Kidney epithelial cell (primary cell): ENCODE results near the gene ACTN1. TPM values are rescaled to one million over a fixed set of nuclear protein-coding genes. Genes with fewer than 3 reads are reported as not detected.
A peak's percentile ranks its signal among the peaks of the same experiment; 100 is the strongest.
"Not testable (repeated sequence)": the region's sequence is repeated elsewhere in the genome, so short reads cannot be mapped to it uniquely, and the experiment has no call there.

Source experiments
- DNase-seq: peaks from one replicate; pipeline ENCODE4 v3.0.0-alpha.2; 2010; ENCODE audit warnings: low read depth
- H3K27me3 ChIP-seq: 2 replicates; pipeline ENCODE4 v1.6.0; 2011; ENCODE audit warnings: low read length; ENCODE audit not compliant: control insufficient read depth, insufficient read depth
- H3K36me3 ChIP-seq: 2 replicates; pipeline ENCODE4 v1.5.1; 2011; ENCODE audit warnings: low read length; ENCODE audit not compliant: control insufficient read depth, insufficient read depth
- H3K4me3 ChIP-seq: 2 replicates; pipeline ENCODE4 v1.5.1; 2011; ENCODE audit warnings: low read depth, mild to moderate bottlenecking, control low read depth, low read length
- CTCF ChIP-seq: IDR thresholded peaks from 2 replicates; pipeline ENCODE4 v1.5.1; 2011; ENCODE audit warnings: mild to moderate bottlenecking, moderate library complexity, low read length, control low read depth, inconsistent platforms; ENCODE audit not compliant: insufficient read depth, poor library complexity, severe bottlenecking
- total RNA-seq: library from RNA; depleted of rRNA; stranded (reverse); fragments of >200 nt; gene quantifications from 2 replicates; pipeline ENCODE4 v1.2.3, GENCODE V29; 2015

Gene ACTN1
- total RNA-seq = 627 and 715 TPM in 2 replicates

GRCh38 chr14:68979021-68979721, at the start of gene ACTN1:
TSS of gene ACTN1 (minus strand) at chr14:68979302. CDS start at chr14:68979056, 246 bp downstream.
- TF ChIP-seq CTCF = no peak
- Histone ChIP-seq H3K27me3 (no peaks in the 10 kb centered on the region), H3K36me3 (no peaks in the 10 kb centered on the region), H3K4me3 (peak within 1 kb of the TSS; percentile 95)
- peak; percentile 82 for DNase-seq

GRCh38 chr14:69027242-69027913, 48.3 kb upstream of the ACTN1 start:
- DNase-seq = no peak
- Histone ChIP-seq H3K4me3 (no peak overlapping the region), H3K36me3 (no peaks in the 10 kb centered on the region), H3K27me3 (no peaks in the 10 kb centered on the region)
- TF ChIP-seq CTCF = no peak

GRCh38 chr14:69023035-69023434, 43.9 kb upstream of the ACTN1 start:
- DNase-seq = no peak
- no peak for TF ChIP-seq CTCF
- Histone ChIP-seq H3K4me3 (no peak overlapping the region), H3K36me3 (no peaks in the 10 kb centered on the region), H3K27me3 (no peaks in the 10 kb centered on the region)

DNA sequence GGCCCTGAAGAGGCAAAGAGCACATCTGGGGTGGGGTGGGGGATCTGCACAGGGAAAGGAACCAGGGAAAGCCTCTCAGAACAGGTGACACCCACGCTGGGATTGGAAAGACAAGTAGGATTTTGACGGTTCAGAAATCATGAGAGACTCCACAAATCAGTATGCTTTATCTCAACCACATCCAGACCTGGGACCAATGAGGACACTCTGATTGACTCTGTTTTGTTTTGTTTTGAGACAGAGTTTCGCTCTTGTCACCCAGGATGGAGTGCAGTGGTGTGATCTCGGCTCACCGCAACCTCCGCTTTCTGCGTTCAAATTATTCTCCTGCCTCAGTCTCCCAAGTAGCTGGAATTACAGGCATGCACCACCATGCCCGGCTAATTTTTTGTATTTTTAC, 43.0 kb upstream of the ACTN1 start:
- H3K27me3 ChIP-seq = not testable (repeated sequence)

DNA sequence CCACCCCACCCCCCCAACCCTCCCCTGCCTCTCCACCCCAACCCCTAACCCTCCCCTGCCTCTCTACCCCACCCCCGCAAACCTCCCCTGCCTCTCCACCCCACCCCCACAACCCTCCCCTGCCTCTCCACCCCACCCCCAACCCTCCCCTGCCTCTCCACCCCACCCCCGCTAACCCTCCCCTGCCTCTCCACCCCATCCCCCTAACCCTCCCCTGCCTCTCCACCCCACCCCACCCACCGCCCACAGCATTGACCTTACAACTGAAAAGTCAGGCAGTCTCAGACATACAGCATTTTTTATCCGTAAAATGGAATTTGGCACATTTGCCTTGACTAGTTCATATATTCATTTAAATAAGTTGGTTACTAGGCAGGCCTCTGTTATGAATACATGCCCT, 38.6 kb upstream of the ACTN1 start:
- TF ChIP-seq CTCF = no peak

More for the DNA sequence above, 43.0 kb upstream of the ACTN1 start:
- H3K36me3 ChIP-seq, H3K4me3 ChIP-seq, DNase-seq: not testable (repeated sequence)

DNA sequence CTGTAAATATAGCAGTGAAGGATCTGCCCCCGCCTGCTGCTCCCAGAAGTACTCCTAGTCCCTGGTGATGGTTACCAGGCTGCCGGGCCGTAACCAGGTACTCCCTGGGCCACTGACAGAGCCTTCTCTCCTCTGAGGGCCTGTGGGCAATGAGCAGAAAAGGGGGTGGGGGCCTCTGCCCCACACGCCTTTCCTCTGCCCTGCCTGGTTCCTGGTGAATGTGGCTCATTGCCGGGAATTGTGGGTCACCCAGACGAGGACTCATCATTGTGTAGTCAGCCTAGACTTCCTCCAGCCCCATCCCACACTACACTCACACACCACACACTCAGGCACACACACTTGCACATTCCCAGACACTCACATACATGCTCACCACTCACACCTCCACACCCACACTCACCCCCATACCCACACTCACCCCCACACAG, 35.7 kb upstream of the ACTN1 start:
- TF ChIP-seq CTCF = no peak
- no peak for DNase-seq
- no peak overlapping the region for H3K4me3 ChIP-seq
- H3K36me3 ChIP-seq = no peaks in the 10 kb centered on the region
- H3K27me3 ChIP-seq = no peaks in the 10 kb centered on the region

More for the DNA sequence above, 38.6 kb upstream of the ACTN1 start:
- Histone ChIP-seq H3K27me3 (no peaks in the 10 kb centered on the region), H3K36me3 (no peaks in the 10 kb centered on the region), H3K4me3 (no peak overlapping the region)
- no peak for DNase-seq
